Karpas-422 (cell line): Measurements from ENCODE around the gene ARSB. TPM values are rescaled to one million over a fixed set of nuclear protein-coding genes. Genes with fewer than 3 reads are reported as not detected.

Source experiments
- DNase-seq: peaks from one replicate; pipeline ENCODE4 v3.0.0-alpha.2; 2015
- H2AFZ ChIP-seq: fragments of 200-600 bp; sonication (generic); 2 replicates; pipeline ENCODE4 v1.6.1; 2014; ENCODE audit warnings: antibody characterized with exemption, low read length, mixed read lengths
- H3K27ac ChIP-seq: fragments of 200-600 bp; sonication (generic); 2 replicates; pipeline ENCODE4 v1.5.1; 2014; ENCODE audit warnings: mild to moderate bottlenecking, low read length, moderate library complexity
- H3K27me3 ChIP-seq: fragments of 200-600 bp; sonication (generic); 2 replicates; pipeline ENCODE4 v1.6.1; 2014; ENCODE audit warnings: low read length, mixed read lengths
- H3K36me3 ChIP-seq: fragments of 200-600 bp; sonication (generic); 2 replicates; pipeline ENCODE4 v1.6.1; 2014; ENCODE audit warnings: low read length, mixed read lengths; ENCODE audit not compliant: insufficient read depth
- H3K4me1 ChIP-seq: fragments of 200-600 bp; sonication (generic); 2 replicates; pipeline ENCODE4 v1.6.1; 2014; ENCODE audit warnings: mild to moderate bottlenecking, low read length, mixed read lengths
- H3K4me2 ChIP-seq: fragments of 200-600 bp; sonication (generic); 2 replicates; pipeline ENCODE4 v1.6.1; 2014; ENCODE audit warnings: low read length, low read depth, mild to moderate bottlenecking; ENCODE audit not compliant: poor library complexity, severe bottlenecking
- H3K4me3 ChIP-seq: fragments of 200-600 bp; sonication (generic); 2 replicates; pipeline ENCODE4 v1.5.1; 2014; ENCODE audit warnings: mild to moderate bottlenecking, antibody characterized with exemption, low read length, mixed read lengths
- H3K79me2 ChIP-seq: fragments of 200-600 bp; sonication (generic); 2 replicates; pipeline ENCODE4 v1.6.1; 2014; ENCODE audit warnings: mild to moderate bottlenecking, low read length, mixed read lengths
- H3K9ac ChIP-seq: fragments of 200-600 bp; sonication (generic); 2 replicates; pipeline ENCODE4 v1.6.0; 2014; ENCODE audit warnings: low read length
- H3K9me2 ChIP-seq: fragments of 200-600 bp; sonication (generic), shearing (Covaris generic); replicated peaks from 2 replicates; pipeline ENCODE4 v1.6.0; 2014; ENCODE audit warnings: mild to moderate bottlenecking, low read length, moderate library complexity; ENCODE audit not compliant: insufficient read depth
- H3K9me3 ChIP-seq: fragments of 300-700, 200-600 bp; sonication (generic); 2 replicates; pipeline ENCODE4 v1.6.1; 2014; ENCODE audit warnings: low read length, mixed read lengths
- H4K20me1 ChIP-seq: fragments of 200-600 bp; sonication (generic); 2 replicates; pipeline ENCODE4 v1.6.1; 2014; ENCODE audit warnings: mild to moderate bottlenecking, antibody characterized with exemption, low read length, low read depth; ENCODE audit not compliant: insufficient read depth
- total RNA-seq: library from RNA; depleted of rRNA; stranded (reverse); fragments of >200 nt; shearing (Covaris generic); gene quantifications from 2 replicates; pipeline ENCODE4 v1.2.3, GENCODE V29; 2014; ENCODE audit warnings: low replicate concordance

ARSB gene
- total RNA-seq, 1 experiment from 2014 or later, result 10.8 TPM

DNA sequence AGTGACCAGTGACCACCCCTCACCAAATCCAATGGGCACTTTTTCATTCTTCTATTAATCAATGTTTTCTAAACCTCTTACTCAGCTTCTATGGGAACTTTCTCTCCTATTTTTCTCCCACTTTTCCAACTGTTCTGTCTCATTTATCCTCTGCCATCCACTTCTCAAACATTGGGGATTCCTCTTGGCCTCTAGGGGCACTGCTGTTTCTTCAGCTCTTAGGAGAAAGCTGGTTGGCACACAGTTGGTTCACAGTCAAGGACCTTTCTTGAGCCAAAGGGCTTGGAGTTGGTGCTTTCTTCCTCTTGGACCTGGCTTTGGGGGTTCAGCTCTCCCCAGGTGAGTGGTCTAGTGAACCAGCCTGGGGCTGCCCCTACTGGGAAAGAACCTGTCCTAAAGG lies 224.3 kb downstream of the ARSB start:
- peak; percentile 45 for DNase-seq
- H3K27me3 ChIP-seq, result no peaks in the 10 kb centered on the region
- H3K4me3 ChIP-seq, result no peak overlapping the region
- H2AFZ ChIP-seq, result no peak overlapping the region
- H3K4me1 ChIP-seq, result peaks cover 23% of the 10 kb centered on the region
- H3K27ac ChIP-seq, result no peak overlapping the region
- H3K4me2 ChIP-seq, result peak overlapping the region; percentile 14
- H4K20me1 ChIP-seq, result no peaks in the 10 kb centered on the region
- no peaks in the 10 kb centered on the region for H3K36me3 ChIP-seq
- H3K9me2 ChIP-seq, result no peaks in the 10 kb centered on the region
- no peaks in the 10 kb centered on the region for H3K79me2 ChIP-seq
- H3K9me3 ChIP-seq, result no peaks in the 10 kb centered on the region
- H3K9ac ChIP-seq, result no peak overlapping the region

DNA sequence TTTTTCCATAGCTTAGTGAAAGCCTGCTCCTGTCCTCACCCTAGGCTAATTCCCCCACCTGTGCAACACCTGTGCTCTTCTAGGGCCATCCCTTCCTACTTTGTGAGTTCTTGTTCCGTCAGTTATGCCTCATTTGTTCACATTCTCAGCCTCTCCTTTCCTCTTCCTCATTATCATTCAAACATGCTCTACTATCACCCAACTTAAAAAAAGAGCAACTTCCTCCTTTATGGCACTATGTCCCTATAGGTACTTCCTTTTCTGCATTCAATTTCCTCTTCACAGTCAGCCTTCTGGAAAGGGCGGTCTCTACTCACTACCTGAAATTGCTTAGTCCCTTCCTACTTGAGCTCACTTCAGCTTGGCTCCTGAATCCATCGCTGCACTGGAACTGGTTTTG lies 224.7 kb downstream of the ARSB start:
- Histone ChIP-seq H3K4me1 (peaks cover 23% of the 10 kb centered on the region), H3K4me2 (peak overlapping the region; percentile 14)
- DNase-seq, result peak; percentile 83

DNA sequence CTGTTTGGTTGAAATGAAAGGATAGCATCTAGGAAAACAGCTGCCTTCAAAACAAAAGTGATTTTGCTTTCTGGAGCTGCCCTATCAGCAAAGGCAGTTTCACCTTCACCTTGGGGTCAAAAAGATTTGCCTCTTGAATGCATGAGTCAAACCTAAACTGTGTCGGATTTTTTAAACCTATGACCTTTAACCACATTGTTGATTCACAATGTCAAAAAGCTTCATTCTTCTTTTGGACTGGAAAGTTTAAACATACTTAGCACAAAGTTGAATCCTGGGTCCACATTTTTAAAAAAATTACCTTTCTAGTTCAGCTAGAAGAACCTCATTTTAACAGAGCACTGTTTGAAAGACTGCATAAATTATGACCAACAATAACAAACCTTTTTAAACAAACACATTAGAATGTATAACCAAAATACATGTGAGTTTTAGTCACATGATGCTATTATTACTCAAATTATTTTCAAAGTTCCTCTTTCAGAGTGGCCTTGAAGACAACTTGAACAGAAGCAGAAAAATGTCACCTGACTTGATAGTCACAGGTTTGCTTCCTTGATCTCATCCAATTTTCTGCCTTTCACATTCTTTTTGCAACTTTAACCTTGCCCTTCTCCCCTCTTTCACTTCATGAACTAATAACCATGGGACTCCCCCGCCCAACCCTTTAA lies 226.8 kb downstream of the ARSB start:
- no peaks in the 10 kb centered on the region for H4K20me1 ChIP-seq
- no peak overlapping the region for H2AFZ ChIP-seq
- no peaks in the 10 kb centered on the region for H3K9me3 ChIP-seq
- H3K4me1 ChIP-seq, result peaks cover 23% of the 10 kb centered on the region
- no peak overlapping the region for H3K27ac ChIP-seq
- no peak overlapping the region for H3K9ac ChIP-seq
- no peaks in the 10 kb centered on the region for H3K9me2 ChIP-seq
- H3K4me2 ChIP-seq, result no peak overlapping the region
- peak; percentile 44 for DNase-seq
- H3K79me2 ChIP-seq, result no peaks in the 10 kb centered on the region
- H3K36me3 ChIP-seq, result no peaks in the 10 kb centered on the region
- no peak overlapping the region for H3K4me3 ChIP-seq
- H3K27me3 ChIP-seq, result no peaks in the 10 kb centered on the region

More for the DNA sequence above, 224.7 kb downstream of the ARSB start:
- Histone ChIP-seq H3K36me3 (no peaks in the 10 kb centered on the region), H3K9me2 (no peaks in the 10 kb centered on the region), H3K9me3 (no peaks in the 10 kb centered on the region), H3K4me3 (no peak overlapping the region), H3K27me3 (no peaks in the 10 kb centered on the region), H2AFZ (no peak overlapping the region), H4K20me1 (no peaks in the 10 kb centered on the region), H3K27ac (no peak overlapping the region), H3K79me2 (no peaks in the 10 kb centered on the region), H3K9ac (no peak overlapping the region)

DNA sequence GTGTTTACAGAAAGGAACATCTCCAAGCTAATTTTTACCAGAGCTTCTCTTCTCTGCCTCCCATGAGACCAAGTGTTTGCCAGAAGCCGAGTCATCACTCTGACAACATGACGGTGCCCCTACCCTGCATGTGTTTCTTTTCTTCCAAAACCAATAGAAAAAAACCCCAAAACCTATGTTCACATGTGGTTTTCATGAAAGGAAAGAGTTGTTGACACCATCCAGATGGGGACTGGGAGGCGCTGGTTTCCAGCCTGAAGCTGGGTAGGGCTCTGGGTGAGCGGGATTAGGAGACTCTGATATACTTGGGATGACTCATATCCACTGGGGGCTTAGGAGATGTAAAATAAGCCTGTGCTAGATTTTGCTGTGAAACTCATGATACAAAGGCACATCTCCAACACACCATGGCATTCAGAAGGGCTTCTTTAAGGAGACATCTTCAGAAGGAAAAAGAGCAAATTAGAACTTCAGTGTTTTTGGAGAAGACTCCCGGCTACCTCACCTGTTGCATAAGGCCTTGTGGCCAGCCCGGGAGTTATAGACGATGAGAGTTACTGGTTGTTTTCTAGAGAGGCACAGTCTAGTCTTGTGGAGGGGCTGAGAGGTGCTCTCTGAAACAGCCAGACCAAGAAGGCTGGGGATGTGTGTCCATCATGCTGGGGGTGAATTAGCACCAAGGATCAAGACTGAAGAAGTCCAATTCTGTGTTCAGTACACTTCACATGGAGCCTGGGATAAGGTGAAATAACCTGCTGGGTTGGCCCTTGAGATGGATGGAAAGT lies 227.6 kb downstream of the ARSB start:
- peaks cover 23% of the 10 kb centered on the region for H3K4me1 ChIP-seq
- no peak overlapping the region for H3K4me3 ChIP-seq

DNA sequence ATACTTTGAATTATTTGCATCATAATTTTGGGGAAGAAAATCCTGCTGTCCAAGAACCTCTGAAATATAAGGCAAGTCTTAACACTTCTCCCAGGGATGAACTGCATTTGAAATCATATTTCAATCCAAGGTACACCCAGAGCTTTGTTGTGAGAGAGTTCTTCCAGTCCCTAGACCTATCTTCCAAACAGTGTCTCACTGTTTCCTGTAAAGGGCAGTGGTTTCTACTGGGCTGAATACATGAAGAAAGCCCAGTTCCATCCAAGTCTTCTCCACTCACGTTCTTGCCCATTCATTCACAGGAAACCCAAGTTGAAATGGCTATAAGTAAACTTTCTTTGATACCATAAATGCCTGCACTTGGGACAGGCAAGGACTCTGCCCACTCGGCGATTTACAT lies 228.3 kb downstream of the ARSB start:
- Histone ChIP-seq H3K27me3 (no peaks in the 10 kb centered on the region), H4K20me1 (no peaks in the 10 kb centered on the region), H3K27ac (no peak overlapping the region), H2AFZ (no peak overlapping the region), H3K36me3 (no peaks in the 10 kb centered on the region), H3K4me3 (no peak overlapping the region), H3K79me2 (no peaks in the 10 kb centered on the region), H3K9me3 (no peaks in the 10 kb centered on the region), H3K9ac (no peak overlapping the region), H3K4me2 (no peak overlapping the region), H3K4me1 (peaks cover 23% of the 10 kb centered on the region), H3K9me2 (no peaks in the 10 kb centered on the region)
- DNase-seq, result no peak

More for the DNA sequence above, 227.6 kb downstream of the ARSB start:
- H3K36me3 ChIP-seq, result no peaks in the 10 kb centered on the region
- H3K4me2 ChIP-seq, result no peak overlapping the region
- H3K9ac ChIP-seq, result no peak overlapping the region
- no peaks in the 10 kb centered on the region for H4K20me1 ChIP-seq
- H3K9me3 ChIP-seq, result no peaks in the 10 kb centered on the region
- no peak overlapping the region for H3K27ac ChIP-seq
- no peaks in the 10 kb centered on the region for H3K79me2 ChIP-seq
- no peaks in the 10 kb centered on the region for H3K27me3 ChIP-seq
- no peaks in the 10 kb centered on the region for H3K9me2 ChIP-seq
- H2AFZ ChIP-seq, result no peak overlapping the region
- no peak for DNase-seq

DNA sequence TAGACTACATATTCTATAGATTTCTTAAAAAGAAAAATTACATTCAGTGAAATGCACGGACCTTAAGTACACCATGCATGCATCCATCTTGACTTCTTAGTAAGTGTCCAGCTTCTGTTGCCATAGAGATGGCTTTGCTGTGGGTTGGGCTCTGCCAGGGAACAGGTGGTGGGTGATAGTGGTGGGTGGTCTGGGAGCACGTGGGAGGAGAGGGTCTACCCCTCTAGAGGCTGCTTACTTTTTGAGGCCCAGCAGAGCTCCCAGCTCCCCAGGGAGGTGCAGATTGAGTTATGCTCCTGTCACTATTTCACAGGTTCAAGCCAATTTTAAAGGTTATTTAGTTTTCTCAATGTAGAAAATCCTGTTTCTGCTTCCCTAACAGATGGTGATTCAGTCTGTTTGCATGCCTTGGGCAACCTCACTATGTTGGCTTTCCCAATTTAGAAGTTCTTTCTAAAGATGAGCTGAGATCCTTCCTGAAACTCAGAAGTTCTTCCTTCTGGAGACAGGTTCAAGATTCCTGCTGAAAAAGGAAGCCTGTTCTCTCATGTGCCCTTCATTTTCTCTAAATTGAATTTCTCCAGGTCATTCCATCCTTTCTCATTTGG lies 229.2 kb downstream of the ARSB start:
- Histone ChIP-seq H3K9me3 (no peaks in the 10 kb centered on the region), H3K79me2 (no peaks in the 10 kb centered on the region), H3K9ac (no peak overlapping the region), H3K27ac (no peak overlapping the region), H3K9me2 (no peaks in the 10 kb centered on the region), H4K20me1 (no peaks in the 10 kb centered on the region), H3K27me3 (no peaks in the 10 kb centered on the region), H3K4me1 (peaks cover 22% of the 10 kb centered on the region), H2AFZ (no peak overlapping the region), H3K4me2 (no peak overlapping the region), H3K36me3 (no peaks in the 10 kb centered on the region), H3K4me3 (no peak overlapping the region)
- no peak for DNase-seq

DNA sequence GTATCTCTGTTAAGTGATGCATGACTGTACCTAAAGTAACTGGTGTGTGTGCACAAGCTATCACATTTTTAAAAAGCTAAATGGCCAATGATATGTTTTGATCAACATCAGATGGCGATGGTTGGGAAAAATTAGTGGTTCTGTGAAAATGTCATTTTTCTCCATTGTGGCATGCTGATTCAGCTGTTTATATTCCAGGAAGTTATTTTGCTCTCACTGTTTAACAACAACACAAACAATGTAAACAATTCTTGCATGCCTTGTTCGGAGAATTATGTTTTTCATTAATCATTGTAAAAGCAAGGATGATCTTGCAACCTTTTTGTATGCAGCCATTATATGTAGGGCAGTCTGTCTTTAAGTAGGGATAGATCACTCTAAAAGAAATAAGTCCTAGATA lies 230.5 kb downstream of the ARSB start:
- Histone ChIP-seq H3K27ac (no peak overlapping the region), H3K4me2 (no peak overlapping the region), H3K79me2 (no peaks in the 10 kb centered on the region), H4K20me1 (no peaks in the 10 kb centered on the region), H2AFZ (no peak overlapping the region), H3K36me3 (no peaks in the 10 kb centered on the region), H3K9me3 (no peaks in the 10 kb centered on the region), H3K27me3 (no peaks in the 10 kb centered on the region), H3K4me1 (peaks cover 10% of the 10 kb centered on the region), H3K4me3 (no peak overlapping the region), H3K9ac (no peak overlapping the region), H3K9me2 (no peaks in the 10 kb centered on the region)
- DNase-seq, result no peak

DNA sequence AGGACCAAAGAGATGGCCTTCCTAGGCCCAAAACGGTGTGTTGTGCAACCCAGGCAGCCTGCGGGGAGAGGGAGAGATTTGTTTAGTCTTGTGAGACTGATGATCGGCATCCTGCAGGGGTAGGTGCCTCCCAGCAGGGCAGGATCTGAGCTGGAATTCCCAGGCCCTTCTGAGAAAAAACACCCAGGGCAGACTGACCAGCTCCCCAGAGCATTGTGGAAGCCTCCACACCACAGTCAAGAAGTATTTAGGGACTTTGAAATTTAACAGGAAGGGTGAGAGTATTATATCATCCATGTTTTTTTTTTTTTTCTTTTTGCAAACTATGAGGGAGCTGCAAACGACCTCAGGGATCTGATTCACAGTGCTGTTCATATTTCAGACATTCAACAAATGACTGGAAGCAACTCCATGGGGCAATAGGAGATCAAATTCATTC lies 232.0 kb downstream of the ARSB start:
- no peak overlapping the region for H2AFZ ChIP-seq
- H3K27ac ChIP-seq, result no peak overlapping the region
- H4K20me1 ChIP-seq, result no peaks in the 10 kb centered on the region
- no peaks in the 10 kb centered on the region for H3K27me3 ChIP-seq
- no peak overlapping the region for H3K9ac ChIP-seq
- H3K9me2 ChIP-seq, result no peaks in the 10 kb centered on the region
- no peak overlapping the region for H3K4me2 ChIP-seq
- no peaks in the 10 kb centered on the region for H3K79me2 ChIP-seq
- H3K9me3 ChIP-seq, result no peaks in the 10 kb centered on the region
- H3K36me3 ChIP-seq, result no peaks in the 10 kb centered on the region
- H3K4me3 ChIP-seq, result no peak overlapping the region
- peaks cover 3% of the 10 kb centered on the region; the same call in 1 of the 2 replicates for H3K4me1 ChIP-seq
- no peak for DNase-seq
